SK-N-SH (cell line): ENCODE results near the gene ORMDL2. TPM values are rescaled to one million over a fixed set of nuclear protein-coding genes. Genes with fewer than 3 reads are reported as not detected.

Experiments used
- CTCF ChIA-PET: fragments of 300-600, 350-600 bp; formaldehyde crosslinking; extraction: SDS; loops from one replicate; lab custom pipeline; 2021; lab: Yijun Ruan, JAX
- POLR2A ChIA-PET: fragments of 350-600 bp; sonication (Branson Sonifier 250); formaldehyde crosslinking; extraction: SDS; loops from one replicate; lab custom pipeline; 2020; ENCODE audit warnings: antibody characterized with exemption, inconsistent platforms; lab: Yijun Ruan, JAX
- DNase-seq: peaks from one replicate; pipeline ENCODE4 v3.0.0; 2012
- H2AFZ ChIP-seq: fragments of 200-600 bp; sonication (generic); 2 replicates; pipeline ENCODE4 v1.8.1; 2016; ENCODE audit warnings: antibody characterized with exemption, mild to moderate bottlenecking, low read depth
- H3F3A ChIP-seq: fragments of 200-600 bp; sonication (generic); replicated peaks from 2 replicates; pipeline ENCODE3; 2016; ENCODE audit warnings: antibody characterized with exemption, mild to moderate bottlenecking; ENCODE audit not compliant: insufficient read depth
- H3K27ac ChIP-seq, 2 experiments: fragments of 200-500 bp in 1 of 2; fragments of 200-600 bp in 1 of 2; sonication (Bioruptor generic) in 1 of 2; sonication (generic), shearing (Covaris generic) in 1 of 2; 2 replicates each; pipeline versions ENCODE4 v1.5.1 to v1.6.1; 2014 to 2016; ENCODE audit warnings: low read depth in 2 of 2, inconsistent platforms in 1 of 2, low read length in 1 of 2, mild to moderate bottlenecking in 1 of 2, mixed read lengths in 1 of 2
- H3K27me3 ChIP-seq: fragments of 200-600 bp; sonication (generic), shearing (Covaris generic); 2 replicates; pipeline ENCODE4 v1.6.1; 2016; ENCODE audit warnings: mixed run types; ENCODE audit not compliant: insufficient read depth
- H3K36me3 ChIP-seq, 2 experiments: fragments of 200-500 bp in 1 of 2; fragments of 200-600 bp in 1 of 2; sonication (Bioruptor generic) in 1 of 2; sonication (generic) in 1 of 2; replicated peaks in 1 of 2; 2 replicates each; pipeline versions ENCODE3 to v1.5.1; 2014 to 2016; ENCODE audit warnings: low read length in 1 of 2, mild to moderate bottlenecking in 1 of 2; ENCODE audit not compliant: insufficient read depth in 2 of 2, control insufficient read depth in 1 of 2
- H3K4me1 ChIP-seq, 2 experiments: fragments of 200-500 bp in 1 of 2; fragments of 200-600 bp in 1 of 2; sonication (Bioruptor generic) in 1 of 2; sonication (generic), shearing (Covaris generic) in 1 of 2; 2 replicates each; pipeline versions ENCODE4 v1.5.1 to v1.6.1; 2014 to 2016; ENCODE audit warnings: low read depth in 1 of 2, low read length in 1 of 2, mixed run types in 1 of 2; ENCODE audit not compliant: insufficient read depth in 2 of 2, control insufficient read depth in 1 of 2
- H3K4me2 ChIP-seq: fragments of 200-600 bp; sonication (generic), shearing (Covaris generic); 2 replicates; pipeline ENCODE4 v1.6.1; 2017; ENCODE audit warnings: mixed run types
- H3K4me3 ChIP-seq, 2 experiments: fragments of 200-500 bp in 1 of 2; fragments of 200-600 bp in 1 of 2; sonication (Bioruptor generic) in 1 of 2; sonication (generic), shearing (Covaris generic) in 1 of 2; 2 replicates each; pipeline versions ENCODE4 v1.5.1 to v1.8.1; 2014 to 2016; ENCODE audit warnings: low read depth in 2 of 2, inconsistent platforms in 1 of 2, low read length in 1 of 2, mild to moderate bottlenecking in 1 of 2, mixed read lengths in 1 of 2, moderate library complexity in 1 of 2
- H3K79me2 ChIP-seq: fragments of 200-600 bp; sonication (generic); 2 replicates; pipeline ENCODE4 v1.8.1; 2017; ENCODE audit warnings: mild to moderate bottlenecking; ENCODE audit not compliant: insufficient read depth
- H3K9ac ChIP-seq: fragments of 200-600 bp; sonication (generic); 2 replicates; pipeline ENCODE4 v1.6.1; 2017; ENCODE audit warnings: mixed run types
- H3K9me2 ChIP-seq: fragments of 200-600 bp; sonication (generic); 2 replicates; pipeline ENCODE4 v1.6.1; 2017; ENCODE audit warnings: mixed run types
- H3K9me3 ChIP-seq: fragments of 200-600 bp; sonication (generic); 2 replicates; pipeline ENCODE4 v1.6.1; 2017; ENCODE audit warnings: mixed run types, mild to moderate bottlenecking, moderate library complexity
- H4K20me1 ChIP-seq: fragments of 200-600 bp; sonication (generic); 2 replicates; pipeline ENCODE4 v1.6.1; 2017; ENCODE audit warnings: mild to moderate bottlenecking, mixed run types; ENCODE audit not compliant: insufficient read depth
- NFIC ChIP-seq: IDR thresholded peaks from 2 replicates; pipeline ENCODE4 v1.4.0; 2012; ENCODE audit warnings: borderline replicate concordance
- REST ChIP-seq: IDR thresholded peaks from 2 replicates; pipeline ENCODE4 v1.6.1; 2012; ENCODE audit warnings: mild to moderate bottlenecking, low read depth, low read length, moderate library complexity
- WGBS: methylation state at CpG from one replicate; pipeline ENCODE4 v1.1.6; 2017; ENCODE audit warnings: low lambda C conversion rate; 5-methylcytosine and 5-hydroxymethylcytosine counted together
- polyA plus RNA-seq, 3 experiments: library from polyadenylated mRNA; depleted of rRNA; stranded (reverse); fragments of >200 nt; gene quantifications; 2 replicates each; pipeline ENCODE4 v1.2.3, GENCODE V29; 2012
- TF ChIP-seq, protein P1 (sequence below): fragments of 200-600 bp; sonication (generic); IDR thresholded peaks from 2 replicates; pipeline ENCODE4 v1.6.1; 2017; ENCODE audit warnings: antibody characterized with exemption, mild to moderate bottlenecking, moderate library complexity

The ORMDL2 gene
- polyA plus RNA-seq, 1 of the 3 experiments (the other 2 are of a cell fraction), result 37.3 TPM

- CTCF ChIA-PET, result interaction anchor here (2.5 to 2.7 kb wide), 2 partner anchors 11 to 102 kb away, joined by 8 to 11 read pairs; partner anchors contain the start of genes DGKA, ORMDL2 and SARNP
Measured at GRCh38 chr12:55828357-55828756, 10.5 kb downstream of the ORMDL2 start.

More at GRCh38 chr12:55828357-55828756, 10.5 kb downstream of the ORMDL2 start:
- H3K79me2 ChIP-seq, result peaks cover 67% of the 10 kb centered on the region
- WGBS, result 45% methylated on average over 4 of the region's 5 CpGs
- no peaks in the 10 kb centered on the region for H4K20me1 ChIP-seq
- peak overlapping the region; percentile 83 for H3K4me2 ChIP-seq
- H3K4me3 ChIP-seq, result peak overlapping the region; percentile 89 to 92
- peak overlapping the region; percentile 67 to 84; a peak in 3 of 4 replicates for H3K27ac ChIP-seq
- TF ChIP-seq NFIC (no peak), REST (no peak)
- TF ChIP-seq, protein P1, sequence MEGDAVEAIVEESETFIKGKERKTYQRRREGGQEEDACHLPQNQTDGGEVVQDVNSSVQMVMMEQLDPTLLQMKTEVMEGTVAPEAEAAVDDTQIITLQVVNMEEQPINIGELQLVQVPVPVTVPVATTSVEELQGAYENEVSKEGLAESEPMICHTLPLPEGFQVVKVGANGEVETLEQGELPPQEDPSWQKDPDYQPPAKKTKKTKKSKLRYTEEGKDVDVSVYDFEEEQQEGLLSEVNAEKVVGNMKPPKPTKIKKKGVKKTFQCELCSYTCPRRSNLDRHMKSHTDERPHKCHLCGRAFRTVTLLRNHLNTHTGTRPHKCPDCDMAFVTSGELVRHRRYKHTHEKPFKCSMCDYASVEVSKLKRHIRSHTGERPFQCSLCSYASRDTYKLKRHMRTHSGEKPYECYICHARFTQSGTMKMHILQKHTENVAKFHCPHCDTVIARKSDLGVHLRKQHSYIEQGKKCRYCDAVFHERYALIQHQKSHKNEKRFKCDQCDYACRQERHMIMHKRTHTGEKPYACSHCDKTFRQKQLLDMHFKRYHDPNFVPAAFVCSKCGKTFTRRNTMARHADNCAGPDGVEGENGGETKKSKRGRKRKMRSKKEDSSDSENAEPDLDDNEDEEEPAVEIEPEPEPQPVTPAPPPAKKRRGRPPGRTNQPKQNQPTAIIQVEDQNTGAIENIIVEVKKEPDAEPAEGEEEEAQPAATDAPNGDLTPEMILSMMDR, result no peak
- POLR2A ChIA-PET, result interaction anchor here (3.0 to 3.9 kb wide), 4 partner anchors 11 to 146 kb away, joined by 15 to 54 read pairs (median 34); partner anchors contain the start of genes ORMDL2, PYM1, RAB5B and SARNP
- peak overlapping the region; percentile 74 for H3K9ac ChIP-seq
- H3K4me1 ChIP-seq, result peaks cover 10 to 46% of the 10 kb centered on the region in 2 experiments; a peak in 3 of 4 replicates
- H3K9me2 ChIP-seq, result no peaks in the 10 kb centered on the region
- peaks cover 12% of the 10 kb centered on the region for H3F3A ChIP-seq
- H3K9me3 ChIP-seq, result no peaks in the 10 kb centered on the region
- DNase-seq, result no peak
- H3K27me3 ChIP-seq, result no peaks in the 10 kb centered on the region
- 0 out of 2 replicates have a peak overlapping the region, but pooled peaks have one; percentile 66 for H2AFZ ChIP-seq
- H3K36me3 ChIP-seq, result peaks cover 4 to 26% of the 10 kb centered on the region in 2 experiments
